Left ventricle myocardium superior (tissue), 1 donor: ENCODE results near the gene FAM107A. TPM values are rescaled to one million over a fixed set of nuclear protein-coding genes. Genes with fewer than 3 reads are reported as not detected.
A peak's percentile ranks its signal among the peaks of the same experiment; 100 is the strongest.

Source experiments
- ATAC-seq: fragments of 200-7000 bp; cut with Tn5 transposase; one replicate; pipeline ENCODE4 v1.9.1; 2020; ENCODE audit warnings: mild to moderate bottlenecking, moderate library complexity
- DNase-seq: peaks from one replicate; pipeline ENCODE4 v3.0.0-alpha.2; 2020
- intact Hi-C: fragments of 100-400 bp; cut with micrococcal nuclease; formaldehyde crosslinking; loops from one replicate; pipeline ENCODE4 v1.11.0; 2022
- total RNA-seq: library from RNA; stranded (reverse); fragmentation: NEBNext Ultra II Directional; extraction: Animal tissue kit (Norgen Biotek cat#: 25700); gene quantifications from one replicate; pipeline ENCODE4 v1.2.1, GENCODE V29; 2021
- donor health status: DM: no; HTN: yes; CAD: no; lungs with severe emphysema.

The FAM107A gene
- total RNA-seq, 1 donor from 2014 or later, result 78.0 TPM

- intact Hi-C loops, result no loop called here
- DNase-seq, result no peak
- no peak for ATAC-seq
Measured at GRCh38 chr3:58524326-58524888, 52.8 kb downstream of the FAM107A start.

DNA sequence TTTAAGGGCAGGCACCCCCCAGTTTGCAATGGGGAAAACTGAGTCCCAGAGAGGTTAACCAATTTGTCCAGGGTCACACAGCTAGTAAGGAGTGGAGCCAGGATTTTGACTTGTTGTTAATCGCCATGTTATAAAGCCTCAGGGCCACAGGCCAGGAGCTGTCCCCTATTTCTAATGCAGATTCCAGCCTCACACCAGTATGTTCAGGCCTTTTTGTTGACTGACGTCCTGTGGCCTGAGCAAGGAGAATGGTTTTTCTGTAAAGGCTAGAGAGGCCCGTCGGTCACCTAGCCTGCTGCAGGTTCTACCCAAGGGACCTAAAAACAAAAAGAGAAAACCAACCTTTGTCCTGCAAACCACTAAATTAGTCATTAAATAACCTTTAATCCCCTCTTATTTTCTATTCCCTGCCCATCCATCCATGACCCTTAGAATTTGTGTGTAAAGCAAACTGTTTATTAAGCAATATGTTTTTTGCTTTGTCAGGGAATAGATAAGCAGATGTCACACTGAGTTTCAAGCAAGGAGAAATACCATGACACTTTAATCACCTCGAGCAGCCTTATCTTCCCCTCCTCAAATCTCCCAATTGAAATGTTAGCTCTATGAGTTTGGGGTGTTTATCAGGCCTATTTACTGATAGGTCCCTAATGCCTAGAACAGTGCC, 54.3 kb downstream of the FAM107A start:
- intact Hi-C loops, result no loop called here
- no peak for DNase-seq

GRCh38 chr3:58521917-58522631, 55.1 kb downstream of the FAM107A start:
- intact Hi-C loops, result no loop called here
- no peak for DNase-seq
- ATAC-seq, result no peak

More for the DNA sequence above, 54.3 kb downstream of the FAM107A start:
- ATAC-seq, result no peak

- DNase-seq, result no peak
Measured at GRCh38 chr3:58521336-58521670, 55.9 kb downstream of the FAM107A start.

DNA sequence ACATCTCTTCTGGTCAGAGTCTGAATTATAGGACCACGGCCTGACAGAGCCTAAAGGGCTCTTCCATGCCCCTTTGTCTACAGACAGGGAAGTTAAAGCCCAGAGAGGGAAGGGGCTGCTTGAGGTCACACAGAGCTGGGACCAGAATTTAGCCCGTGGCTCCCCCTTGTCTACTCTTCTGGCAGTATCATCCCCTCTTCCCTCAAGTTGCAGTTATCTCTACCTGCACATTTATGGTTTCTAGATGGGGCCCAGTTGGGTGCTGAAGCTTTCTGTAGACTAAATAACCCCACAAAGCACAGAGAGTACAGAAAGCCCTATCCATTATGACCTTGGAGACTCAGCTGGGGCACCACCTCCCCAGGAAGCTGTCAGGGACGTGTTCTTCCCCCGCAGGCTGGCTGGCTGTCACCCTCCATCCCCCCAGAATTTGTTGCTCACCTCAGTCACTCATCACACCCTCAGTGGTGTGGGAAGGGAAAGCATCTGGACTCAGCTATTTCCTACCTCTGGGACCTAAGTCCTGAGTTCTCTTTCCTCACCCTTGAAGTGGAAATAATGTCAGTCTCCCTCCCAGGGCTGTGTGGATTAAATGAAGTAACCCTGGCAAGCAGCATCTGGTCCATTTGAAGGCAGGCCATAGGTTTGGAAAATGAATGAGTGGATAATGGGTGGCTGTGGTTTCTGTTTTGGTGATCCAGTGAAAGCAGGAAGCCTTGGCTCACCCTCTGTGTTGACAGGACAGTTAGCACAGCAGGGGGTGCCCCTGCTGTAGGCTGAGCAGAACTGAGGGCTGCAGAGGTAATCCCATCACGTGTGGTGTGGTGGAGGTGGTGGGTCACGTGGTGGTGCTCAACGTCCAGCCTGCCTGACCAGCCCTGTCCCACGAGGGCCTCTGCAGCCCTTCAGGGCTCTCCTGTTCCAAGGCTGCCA, 56.5 kb downstream of the FAM107A start:
- intact Hi-C loops, result no loop called here
- no peak for DNase-seq
- peak; percentile 33 for ATAC-seq

More at GRCh38 chr3:58521336-58521670, 55.9 kb downstream of the FAM107A start:
- ATAC-seq, result no peak
- intact Hi-C loops, result no loop called here

DNA sequence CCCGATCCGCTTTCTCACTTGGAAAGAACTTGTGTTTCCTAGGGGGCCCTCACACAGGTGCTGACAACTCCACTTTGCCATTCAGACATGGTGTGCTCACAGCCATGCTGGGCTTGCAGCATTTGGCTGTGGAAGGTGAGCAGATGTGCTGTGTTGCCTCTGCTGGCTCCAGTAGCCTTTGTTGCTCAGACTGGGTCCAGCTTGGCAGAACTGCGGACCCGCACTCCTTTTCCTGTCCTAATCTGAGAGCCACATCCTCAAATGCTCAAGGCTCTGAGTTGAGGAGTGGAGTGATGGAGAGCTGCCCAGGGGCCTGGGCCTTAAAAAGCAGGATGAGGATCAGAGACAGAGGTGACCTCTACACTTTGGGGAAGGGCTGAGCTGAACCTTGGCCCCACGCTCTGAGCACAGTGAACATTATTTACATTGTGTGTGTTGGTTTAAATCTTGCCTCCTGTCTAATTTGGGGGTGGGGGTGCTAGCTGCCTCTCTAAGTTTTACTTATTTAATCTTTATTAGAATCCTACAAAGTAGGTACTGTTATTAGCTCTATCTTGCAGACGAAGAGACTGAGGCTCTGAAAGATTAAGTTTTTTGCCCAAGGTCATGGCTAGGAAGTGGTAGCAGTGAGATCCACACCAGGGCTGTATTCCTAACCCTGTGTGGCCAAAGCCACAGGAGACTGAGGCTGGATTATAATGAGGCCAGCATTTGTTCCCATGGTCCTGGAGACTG, 57.4 kb downstream of the FAM107A start:
- intact Hi-C loops, result no loop called here
- no peak for DNase-seq
- ATAC-seq, result no peak

DNA sequence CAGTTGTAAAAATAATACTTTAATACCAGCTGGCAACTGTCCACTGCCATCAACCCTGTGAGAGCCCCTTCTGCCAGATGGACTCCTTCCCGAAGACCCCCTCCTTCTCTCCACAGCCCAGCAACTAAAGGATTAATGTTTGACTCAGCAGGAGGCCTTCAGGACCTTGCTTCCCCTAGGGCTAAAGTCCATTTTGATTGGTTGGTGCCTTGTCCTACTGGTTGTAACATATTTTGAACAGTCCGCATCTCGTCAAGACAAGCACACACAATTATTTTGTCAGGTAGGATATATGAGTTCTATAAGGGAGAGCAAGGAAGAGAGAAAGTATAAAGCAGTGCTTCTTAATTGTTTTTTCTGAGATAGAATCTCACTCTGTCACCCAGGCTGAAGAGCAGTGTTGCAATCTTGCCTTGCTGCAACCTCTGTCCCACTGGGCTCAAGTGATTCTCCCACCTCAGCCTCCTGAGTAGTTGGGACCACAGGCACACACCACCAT, 58.9 kb downstream of the FAM107A start:
- intact Hi-C loops, result no loop called here
- DNase-seq (no peak), ATAC-seq (no peak)

GRCh38 chr3:58514405-58514804, 62.8 kb downstream of the FAM107A start:
- ATAC-seq (no peak), DNase-seq (no peak)
- intact Hi-C loops, result no loop called here

Other genes starting within 250 kb of the FAM107A start
- 12.9 TPM for gene PXK, start 244.5 kb downstream of the FAM107A start, total RNA-seq
- 225 TPM for gene PDHB, start 143.6 kb downstream of the FAM107A start, total RNA-seq
- gene KCTD6, start 85.3 kb downstream of the FAM107A start, total RNA-seq, result 8.5 TPM
- 41.4 TPM for gene ACOX2, start 40.2 kb downstream of the FAM107A start, total RNA-seq
- not detected for gene FAM3D, start 89.4 kb upstream of the FAM107A start, total RNA-seq